ENCODE measurements around the gene CRYBG2. TPM values are rescaled to one million over a fixed set of nuclear protein-coding genes. Genes with fewer than 3 reads are reported as not detected.

The CRYBG2 gene
- total and polyA plus RNA-seq, 2 of the 13 experiments (the other 11 are each of a cell fraction or from before 2014, with no cell fraction given), result 1.3 to 2.9 TPM

DNA sequence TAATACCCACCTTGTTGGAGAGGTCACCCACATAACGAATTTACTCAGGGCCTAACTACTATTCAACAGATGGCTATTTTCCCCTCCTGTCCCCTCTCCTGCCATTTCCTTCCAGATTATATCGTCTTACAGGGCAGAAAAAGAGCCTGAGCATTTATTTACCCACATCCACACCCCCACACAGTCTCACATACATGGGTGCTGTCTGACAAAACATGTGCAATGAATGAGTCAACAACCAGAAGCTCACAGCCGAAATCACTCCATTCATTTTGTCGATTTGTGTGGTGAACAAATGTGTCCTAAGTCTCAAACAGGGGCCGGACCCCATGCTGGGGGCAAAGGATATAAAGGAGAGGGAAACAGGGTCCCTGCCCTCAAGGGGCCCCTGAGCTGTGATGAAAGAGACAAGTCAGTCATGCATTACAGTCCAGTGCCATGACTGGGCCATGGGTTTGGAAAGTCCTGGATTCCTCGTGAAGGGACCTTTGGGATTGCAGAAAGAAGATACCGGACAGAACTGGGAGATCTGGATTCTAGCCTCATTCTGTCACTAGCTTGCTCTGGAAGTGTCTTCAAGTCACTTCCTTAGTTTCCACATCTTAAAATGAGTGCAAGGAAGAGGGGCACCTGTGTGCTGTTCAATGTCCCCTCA lies 35.0 kb upstream of the CRYBG2 start:
- H3K4me1 ChIP-seq (ENCODE audit: insufficient read depth, low read length), result peaks cover 55% of the 10 kb centered on the region
- WGBS (ENCODE audit: low lambda C conversion rate), result 7% methylated on average over 7 of the region's 7 CpGs
- TF ChIP-seq FOSL2 (CRISPR knock-in tag; IDR thresholded peaks at IDR 0.05) (peak; percentile 39; the same call in 1 of the 2 replicates), YEATS2 (CRISPR knock-in tag; IDR thresholded peaks at IDR 0.05; ENCODE audit: borderline replicate concordance) (no peak)
- in situ Hi-C loops (cut with HindIII; ENCODE audit: extremely low pct_ligation_motif_present, low pct_unique_long_range_greater_than_20kb), result no loop called here
- DNase-seq (ENCODE audit: low spot score), result no peak
- ChIA-PET CTCF (ENCODE audit: low intra/inter-chr PET ratio, low total read pairs) (interaction anchor here (3.3 kb wide), 1 partner anchor 103 kb away, joined by 22 read pairs; no protein-coding TSS in a partner anchor), POLR2A (interaction anchor here (1.0 to 1.4 kb wide), 2 partner anchors 38 to 43 kb away, joined by 3 to 10 read pairs; partner anchors contain the start of gene DHDDS)
- H3K4me3 ChIP-seq (replicated peaks in 1 of 3; ENCODE audit: insufficient read depth in 1 of 3, low read depth in 2 of 3, low read length in 3 of 3), result no peak overlapping the region
- no peak for FAIRE-seq
- H3K36me3 ChIP-seq (replicated peaks in 1 of 2; ENCODE audit: control insufficient read depth in 1 of 2, insufficient read depth in 2 of 2, low read length in 2 of 2), result no peaks in the 10 kb centered on the region
- H3K27me3 ChIP-seq (ENCODE audit: control insufficient read depth in 1 of 2, insufficient read depth in 2 of 2, low read length in 2 of 2), result no peaks in the 10 kb centered on the region; a peak in 1 of 5 replicates
- no peaks in the 10 kb centered on the region for H3K79me2 ChIP-seq (ENCODE audit: insufficient read depth, low read length)
- H2AFZ ChIP-seq (ENCODE audit: low read length), result no peak overlapping the region
- no peak overlapping the region for H3K4me2 ChIP-seq (ENCODE audit: low read depth, low read length)
- H3K9me3 ChIP-seq (ENCODE audit: low read length), result no peaks in the 10 kb centered on the region
- H3K9ac ChIP-seq (ENCODE audit: insufficient read depth, low read depth, low read length), result no peak overlapping the region
- no peaks in the 10 kb centered on the region for H4K20me1 ChIP-seq (ENCODE audit: insufficient read depth, low read length)
- intact Hi-C loops (cut with micrococcal nuclease; ENCODE audit: unreplicated experiment), result no loop called here
- H3K27ac ChIP-seq (ENCODE audit: extremely low read length, insufficient read depth, low read length), result no peak overlapping the region
- ATAC-seq, result peak; percentile 18; the same call in 2 of the 3 replicates
- BruUV-seq (replicated peaks), result no TSS peak

DNA sequence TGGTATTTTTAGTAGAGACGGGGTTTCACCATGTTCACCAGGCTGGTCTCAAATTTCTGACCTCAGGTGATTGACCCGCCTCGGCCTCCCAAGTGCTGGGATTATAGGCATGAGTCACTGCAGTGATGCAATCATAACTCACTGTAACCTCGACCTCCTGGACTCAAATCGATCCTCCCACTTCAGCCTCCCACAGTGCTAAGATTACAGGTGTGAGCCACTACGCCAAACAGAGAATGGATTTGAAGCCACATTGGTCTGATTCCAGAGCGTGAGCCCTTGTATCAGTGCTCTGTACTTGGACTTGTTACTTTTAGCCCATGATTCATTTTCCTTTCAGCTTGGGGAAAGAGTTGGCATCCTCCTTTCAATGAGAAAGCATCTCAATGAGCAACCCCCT lies 33.5 kb upstream of the CRYBG2 start:
- Histone ChIP-seq H3K4me2 (ENCODE audit: low read depth, low read length) (no peak overlapping the region), H3K27me3 (ENCODE audit: control insufficient read depth in 1 of 2, insufficient read depth in 2 of 2, low read length in 2 of 2) (no peaks in the 10 kb centered on the region; a peak in 1 of 5 replicates), H4K20me1 (ENCODE audit: insufficient read depth, low read length) (no peaks in the 10 kb centered on the region), H2AFZ (ENCODE audit: low read length) (no peak overlapping the region), H3K27ac (ENCODE audit: extremely low read length, insufficient read depth, low read length) (no peak overlapping the region), H3K36me3 (replicated peaks in 1 of 2; ENCODE audit: control insufficient read depth in 1 of 2, insufficient read depth in 2 of 2, low read length in 2 of 2) (no peaks in the 10 kb centered on the region), H3K9ac (ENCODE audit: insufficient read depth, low read depth, low read length) (no peak overlapping the region), H3K79me2 (ENCODE audit: insufficient read depth, low read length) (no peaks in the 10 kb centered on the region), H3K4me3 (replicated peaks in 1 of 3; ENCODE audit: insufficient read depth in 1 of 3, low read depth in 2 of 3, low read length in 3 of 3) (no peak overlapping the region), H3K9me3 (ENCODE audit: low read length) (no peaks in the 10 kb centered on the region), H3K4me1 (ENCODE audit: insufficient read depth, low read length) (peaks cover 50% of the 10 kb centered on the region)
- intact Hi-C loops (cut with micrococcal nuclease; ENCODE audit: unreplicated experiment), result no loop called here
- DNase-seq (ENCODE audit: low spot score), result peak; percentile 85
- BruUV-seq (replicated peaks), result no TSS peak
- FAIRE-seq, result peak; percentile 54
- POLR2A ChIA-PET, result interaction anchor here (0.9 kb wide), 1 partner anchor 29 kb away, joined by 3 read pairs; no protein-coding TSS in a partner anchor
- CTCF ChIA-PET (ENCODE audit: low intra/inter-chr PET ratio, low total read pairs), result no interaction called here
- in situ Hi-C loops (cut with HindIII; ENCODE audit: extremely low pct_ligation_motif_present, low pct_unique_long_range_greater_than_20kb), result no loop called here
- WGBS (ENCODE audit: low lambda C conversion rate), result 3% methylated on average over 5 of the region's 7 CpGs
- peak; percentile 77 for ATAC-seq
- TF ChIP-seq ZFP36 (IDR thresholded peaks at IDR 0.05; ENCODE audit: borderline replicate concordance, low read depth, low read length, partially characterized antibody) (no peak), SYNCRIP (IDR thresholded peaks at IDR 0.05; ENCODE audit: insufficient read depth, low read depth, low read length) (no peak), PHB2 (IDR thresholded peaks at IDR 0.05; ENCODE audit: partially characterized antibody) (no peak), ZNF878 (CRISPR knock-in tag; IDR thresholded peaks at IDR 0.05) (0 out of 2 replicates have a peak, but pooled peaks have one; percentile 77), CCDC6 (CRISPR knock-in tag; IDR thresholded peaks at IDR 0.05) (peak; percentile 79; the same call in 1 of the 2 replicates), ZNF577 (CRISPR knock-in tag; IDR thresholded peaks at IDR 0.05; ENCODE audit: borderline replicate concordance, low read depth) (no peak), ZSCAN20 (CRISPR knock-in tag; IDR thresholded peaks at IDR 0.05; ENCODE audit: borderline replicate concordance) (peak; percentile 97)
- TF ChIP-seq, protein P1, sequence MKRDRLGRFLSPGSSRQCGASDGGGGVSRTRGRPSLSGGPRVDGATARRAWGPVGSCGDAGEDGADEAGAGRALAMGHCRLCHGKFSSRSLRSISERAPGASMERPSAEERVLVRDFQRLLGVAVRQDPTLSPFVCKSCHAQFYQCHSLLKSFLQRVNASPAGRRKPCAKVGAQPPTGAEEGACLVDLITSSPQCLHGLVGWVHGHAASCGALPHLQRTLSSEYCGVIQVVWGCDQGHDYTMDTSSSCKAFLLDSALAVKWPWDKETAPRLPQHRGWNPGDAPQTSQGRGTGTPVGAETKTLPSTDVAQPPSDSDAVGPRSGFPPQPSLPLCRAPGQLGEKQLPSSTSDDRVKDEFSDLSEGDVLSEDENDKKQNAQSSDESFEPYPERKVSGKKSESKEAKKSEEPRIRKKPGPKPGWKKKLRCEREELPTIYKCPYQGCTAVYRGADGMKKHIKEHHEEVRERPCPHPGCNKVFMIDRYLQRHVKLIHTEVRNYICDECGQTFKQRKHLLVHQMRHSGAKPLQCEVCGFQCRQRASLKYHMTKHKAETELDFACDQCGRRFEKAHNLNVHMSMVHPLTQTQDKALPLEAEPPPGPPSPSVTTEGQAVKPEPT (CRISPR knock-in tag; IDR thresholded peaks at IDR 0.05; ENCODE audit: low read depth), result no peak
- TF ChIP-seq, protein P2, sequence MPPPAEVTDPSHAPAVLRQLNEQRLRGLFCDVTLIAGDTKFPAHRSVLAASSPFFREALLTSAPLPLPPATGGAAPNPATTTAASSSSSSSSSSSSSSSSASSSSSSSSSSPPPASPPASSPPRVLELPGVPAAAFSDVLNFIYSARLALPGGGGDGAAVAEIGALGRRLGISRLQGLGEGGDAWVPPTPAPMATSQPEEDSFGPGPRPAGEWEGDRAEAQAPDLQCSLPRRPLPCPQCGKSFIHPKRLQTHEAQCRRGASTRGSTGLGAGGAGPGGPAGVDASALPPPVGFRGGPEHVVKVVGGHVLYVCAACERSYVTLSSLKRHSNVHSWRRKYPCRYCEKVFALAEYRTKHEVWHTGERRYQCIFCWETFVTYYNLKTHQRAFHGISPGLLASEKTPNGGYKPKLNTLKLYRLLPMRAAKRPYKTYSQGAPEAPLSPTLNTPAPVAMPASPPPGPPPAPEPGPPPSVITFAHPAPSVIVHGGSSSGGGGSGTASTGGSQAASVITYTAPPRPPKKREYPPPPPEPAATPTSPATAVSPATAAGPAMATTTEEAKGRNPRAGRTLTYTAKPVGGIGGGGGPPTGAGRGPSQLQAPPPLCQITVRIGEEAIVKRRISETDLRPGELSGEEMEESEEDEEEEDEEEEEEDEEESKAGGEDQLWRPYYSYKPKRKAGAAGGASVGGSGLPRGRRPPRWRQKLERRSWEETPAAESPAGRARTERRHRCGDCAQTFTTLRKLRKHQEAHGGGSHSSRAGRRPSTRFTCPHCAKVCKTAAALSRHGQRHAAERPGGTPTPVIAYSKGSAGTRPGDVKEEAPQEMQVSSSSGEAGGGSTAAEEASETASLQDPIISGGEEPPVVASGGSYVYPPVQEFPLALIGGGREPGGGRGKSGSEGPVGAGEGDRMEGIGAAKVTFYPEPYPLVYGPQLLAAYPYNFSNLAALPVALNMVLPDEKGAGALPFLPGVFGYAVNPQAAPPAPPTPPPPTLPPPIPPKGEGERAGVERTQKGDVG (CRISPR knock-in tag; IDR thresholded peaks at IDR 0.05; ENCODE audit: borderline replicate concordance), result no peak
